22Rv1 (cell line): Measurements from ENCODE around the gene SFMBT1.

Source experiments
- ZFX ChIP-seq: fragments of 450-650 bp; IDR thresholded peaks from 2 replicates; pipeline ENCODE4 v1.6.1; 2017; ENCODE audit warnings: antibody characterized with exemption, borderline replicate concordance
- TF ChIP-seq, protein P1 (sequence below): fragments of 450-650 bp; IDR thresholded peaks from 2 replicates; pipeline ENCODE4 v1.5.1; 2017; ENCODE audit warnings: mild to moderate bottlenecking

DNA sequence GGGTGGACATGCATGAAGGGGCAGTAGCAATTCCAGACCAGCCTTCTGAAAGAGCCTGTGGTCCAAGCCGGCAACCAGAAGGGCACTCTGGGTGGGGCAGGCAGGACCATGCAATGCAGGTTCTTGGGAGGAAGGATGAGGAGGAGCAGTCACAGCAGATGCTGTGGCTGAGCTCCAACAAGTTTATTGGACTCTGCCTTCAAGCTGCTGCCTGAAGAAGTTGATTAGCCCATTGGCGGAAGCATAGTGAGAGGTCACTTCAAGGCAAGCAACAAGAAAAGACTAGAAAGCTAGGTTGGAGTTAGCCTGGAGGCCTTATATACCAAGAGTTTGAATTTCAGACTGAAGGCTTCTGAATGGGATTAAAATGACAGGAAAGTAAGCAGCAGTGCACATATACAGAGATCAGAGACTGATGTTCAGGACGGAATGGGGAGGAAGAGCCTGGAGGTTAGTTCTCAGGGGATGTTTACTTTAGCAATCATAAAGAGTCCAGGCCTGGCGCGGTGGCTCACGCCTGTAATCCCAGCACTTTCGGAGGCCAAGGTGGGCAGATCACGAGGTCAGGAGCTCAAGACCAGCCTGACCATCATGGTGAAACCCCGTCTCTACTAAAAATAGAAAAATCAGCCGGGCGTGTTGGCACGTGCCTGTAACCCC lies 39.9 kb downstream of the SFMBT1 start:
- TF ChIP-seq, protein P1, sequence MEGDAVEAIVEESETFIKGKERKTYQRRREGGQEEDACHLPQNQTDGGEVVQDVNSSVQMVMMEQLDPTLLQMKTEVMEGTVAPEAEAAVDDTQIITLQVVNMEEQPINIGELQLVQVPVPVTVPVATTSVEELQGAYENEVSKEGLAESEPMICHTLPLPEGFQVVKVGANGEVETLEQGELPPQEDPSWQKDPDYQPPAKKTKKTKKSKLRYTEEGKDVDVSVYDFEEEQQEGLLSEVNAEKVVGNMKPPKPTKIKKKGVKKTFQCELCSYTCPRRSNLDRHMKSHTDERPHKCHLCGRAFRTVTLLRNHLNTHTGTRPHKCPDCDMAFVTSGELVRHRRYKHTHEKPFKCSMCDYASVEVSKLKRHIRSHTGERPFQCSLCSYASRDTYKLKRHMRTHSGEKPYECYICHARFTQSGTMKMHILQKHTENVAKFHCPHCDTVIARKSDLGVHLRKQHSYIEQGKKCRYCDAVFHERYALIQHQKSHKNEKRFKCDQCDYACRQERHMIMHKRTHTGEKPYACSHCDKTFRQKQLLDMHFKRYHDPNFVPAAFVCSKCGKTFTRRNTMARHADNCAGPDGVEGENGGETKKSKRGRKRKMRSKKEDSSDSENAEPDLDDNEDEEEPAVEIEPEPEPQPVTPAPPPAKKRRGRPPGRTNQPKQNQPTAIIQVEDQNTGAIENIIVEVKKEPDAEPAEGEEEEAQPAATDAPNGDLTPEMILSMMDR = no peak
- TF ChIP-seq ZFX = no peak
